PC-9 (cell line): Measurements from ENCODE around the gene SND1.

Source experiments
- EZH2 ChIP-seq: fragments of 200-600 bp; sonication (generic); IDR thresholded peaks from 2 replicates; pipeline ENCODE4 v1.8.0; 2017; ENCODE audit warnings: antibody characterized with exemption, low read depth
- TF ChIP-seq, protein P1 (sequence below): fragments of 200-600 bp; sonication (generic); conservative IDR thresholded peaks from 2 replicates; pipeline ENCODE4 v1.6.1; 2017; ENCODE audit warnings: mixed run types, antibody characterized with exemption, mild to moderate bottlenecking, moderate library complexity

DNA sequence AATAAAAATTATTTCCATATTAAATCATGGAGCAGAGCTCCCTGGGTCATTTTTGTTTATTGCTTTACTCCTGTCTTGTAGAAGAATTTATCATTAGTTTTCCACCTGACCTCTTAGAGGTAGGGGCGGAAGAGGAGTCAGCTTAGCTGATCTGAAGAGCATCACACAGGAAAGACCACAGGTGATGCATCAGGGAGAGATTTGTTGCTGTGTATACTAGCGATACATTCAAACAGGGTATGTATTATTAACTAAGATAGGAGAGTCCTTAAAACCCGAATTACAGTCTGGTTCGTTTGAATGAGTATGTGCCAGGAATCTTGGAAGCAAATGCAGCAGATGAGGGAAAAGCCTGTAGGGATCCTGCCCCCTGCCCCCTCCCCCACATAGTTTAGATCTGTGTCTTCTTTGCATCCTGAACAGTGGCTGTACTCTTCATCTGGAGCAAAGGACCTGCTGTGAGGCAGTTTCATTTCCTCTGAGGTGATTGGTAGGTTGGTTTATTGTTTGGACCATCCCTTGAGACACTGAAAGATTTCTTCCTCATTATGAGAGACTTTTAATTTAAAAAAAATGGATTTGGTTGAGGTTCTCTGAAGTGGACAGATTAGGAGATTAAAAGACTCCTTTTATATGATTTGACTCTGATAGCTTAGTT is 177.0 kb downstream of the SND1 start:
- TF ChIP-seq, protein P1, sequence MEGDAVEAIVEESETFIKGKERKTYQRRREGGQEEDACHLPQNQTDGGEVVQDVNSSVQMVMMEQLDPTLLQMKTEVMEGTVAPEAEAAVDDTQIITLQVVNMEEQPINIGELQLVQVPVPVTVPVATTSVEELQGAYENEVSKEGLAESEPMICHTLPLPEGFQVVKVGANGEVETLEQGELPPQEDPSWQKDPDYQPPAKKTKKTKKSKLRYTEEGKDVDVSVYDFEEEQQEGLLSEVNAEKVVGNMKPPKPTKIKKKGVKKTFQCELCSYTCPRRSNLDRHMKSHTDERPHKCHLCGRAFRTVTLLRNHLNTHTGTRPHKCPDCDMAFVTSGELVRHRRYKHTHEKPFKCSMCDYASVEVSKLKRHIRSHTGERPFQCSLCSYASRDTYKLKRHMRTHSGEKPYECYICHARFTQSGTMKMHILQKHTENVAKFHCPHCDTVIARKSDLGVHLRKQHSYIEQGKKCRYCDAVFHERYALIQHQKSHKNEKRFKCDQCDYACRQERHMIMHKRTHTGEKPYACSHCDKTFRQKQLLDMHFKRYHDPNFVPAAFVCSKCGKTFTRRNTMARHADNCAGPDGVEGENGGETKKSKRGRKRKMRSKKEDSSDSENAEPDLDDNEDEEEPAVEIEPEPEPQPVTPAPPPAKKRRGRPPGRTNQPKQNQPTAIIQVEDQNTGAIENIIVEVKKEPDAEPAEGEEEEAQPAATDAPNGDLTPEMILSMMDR: no peak
- TF ChIP-seq EZH2: no peak
